B cell (primary cell): Measurements from ENCODE around the gene TJP2.

Source experiments
- CTCF ChIP-seq: fragments of 200-600 bp; IDR thresholded peaks from one replicate; pipeline ENCODE4 v1.8.0; 2022; ENCODE audit warnings: antibody characterized with exemption, mild to moderate bottlenecking
- EZH2 ChIP-seq: IDR thresholded peaks from 2 replicates; pipeline ENCODE4 v1.6.1; 2012; ENCODE audit warnings: borderline replicate concordance, low read depth, mild to moderate bottlenecking, moderate library complexity, low read length; ENCODE audit not compliant: insufficient read depth, poor library complexity, severe bottlenecking

- TF ChIP-seq CTCF (no peak), EZH2 (no peak)
Measured at GRCh38 chr9:69143291-69143690, 30.8 kb upstream of the TJP2 start.
